BE2C (cell line): ENCODE data around the gene CSMD2.

Experiments
- DNase-seq: peaks from one replicate; pipeline ENCODE4 v3.0.0-alpha.2; 2020
- H3K27me3 ChIP-seq: fragments of 250-450 bp; sonication (Bioruptor Pico); 2 replicates; pipeline ENCODE4 v1.5.1; 2020; ENCODE audit warnings: mild to moderate bottlenecking
- H3K36me3 ChIP-seq: fragments of 250-450 bp; sonication (Bioruptor Pico); 2 replicates; pipeline ENCODE4 v1.5.1; 2020; ENCODE audit warnings: mild to moderate bottlenecking
- H3K4me1 ChIP-seq: fragments of 250-450 bp; sonication (Bioruptor Pico); 2 replicates; pipeline ENCODE4 v1.5.1; 2020
- H3K4me3 ChIP-seq: 2 replicates; pipeline ENCODE4 v1.5.1; 2011; ENCODE audit warnings: low read depth, low read length
- H3K9me3 ChIP-seq: fragments of 250-450 bp; sonication (Bioruptor Pico); 2 replicates; pipeline ENCODE4 v1.5.1; 2020
- TF ChIP-seq, protein P1 (sequence below): IDR thresholded peaks from 2 replicates; pipeline ENCODE4 v1.5.1; 2012; ENCODE audit warnings: mild to moderate bottlenecking, low read depth, low read length

CSMD2 gene

GRCh38 chr1:33572387-33572786 lies 592.6 kb downstream of the CSMD2 start:
- no peaks in the 10 kb centered on the region for H3K9me3 ChIP-seq
- no peaks in the 10 kb centered on the region for H3K36me3 ChIP-seq
- H3K4me3 ChIP-seq, result no peak overlapping the region
- no peaks in the 10 kb centered on the region for H3K27me3 ChIP-seq
- no peaks in the 10 kb centered on the region for H3K4me1 ChIP-seq
- no peak for DNase-seq
- TF ChIP-seq, protein P1, sequence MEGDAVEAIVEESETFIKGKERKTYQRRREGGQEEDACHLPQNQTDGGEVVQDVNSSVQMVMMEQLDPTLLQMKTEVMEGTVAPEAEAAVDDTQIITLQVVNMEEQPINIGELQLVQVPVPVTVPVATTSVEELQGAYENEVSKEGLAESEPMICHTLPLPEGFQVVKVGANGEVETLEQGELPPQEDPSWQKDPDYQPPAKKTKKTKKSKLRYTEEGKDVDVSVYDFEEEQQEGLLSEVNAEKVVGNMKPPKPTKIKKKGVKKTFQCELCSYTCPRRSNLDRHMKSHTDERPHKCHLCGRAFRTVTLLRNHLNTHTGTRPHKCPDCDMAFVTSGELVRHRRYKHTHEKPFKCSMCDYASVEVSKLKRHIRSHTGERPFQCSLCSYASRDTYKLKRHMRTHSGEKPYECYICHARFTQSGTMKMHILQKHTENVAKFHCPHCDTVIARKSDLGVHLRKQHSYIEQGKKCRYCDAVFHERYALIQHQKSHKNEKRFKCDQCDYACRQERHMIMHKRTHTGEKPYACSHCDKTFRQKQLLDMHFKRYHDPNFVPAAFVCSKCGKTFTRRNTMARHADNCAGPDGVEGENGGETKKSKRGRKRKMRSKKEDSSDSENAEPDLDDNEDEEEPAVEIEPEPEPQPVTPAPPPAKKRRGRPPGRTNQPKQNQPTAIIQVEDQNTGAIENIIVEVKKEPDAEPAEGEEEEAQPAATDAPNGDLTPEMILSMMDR, result no peak

DNA sequence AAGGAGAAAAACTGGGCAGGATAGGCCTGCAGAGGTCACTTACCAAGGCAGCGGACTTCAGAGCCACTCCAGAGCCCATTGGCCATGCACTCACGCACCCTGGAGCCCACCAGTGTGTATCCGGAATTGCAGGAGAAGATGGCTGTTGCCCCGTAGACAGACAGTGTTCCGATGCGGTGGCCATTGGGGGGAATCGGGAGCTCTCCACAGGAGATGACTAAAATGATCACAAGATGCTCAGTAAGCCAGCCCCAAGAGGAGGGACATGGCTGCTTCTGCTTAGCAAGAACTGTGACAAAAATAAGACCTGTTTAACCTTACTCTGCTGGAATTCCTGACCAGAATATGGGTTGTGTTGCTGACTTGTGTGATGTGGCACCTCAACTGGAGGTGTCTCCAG lies 595.7 kb downstream of the CSMD2 start:
- Histone ChIP-seq H3K4me1 (no peaks in the 10 kb centered on the region), H3K9me3 (no peaks in the 10 kb centered on the region), H3K27me3 (no peaks in the 10 kb centered on the region), H3K36me3 (no peaks in the 10 kb centered on the region), H3K4me3 (no peak overlapping the region)
- no peak for DNase-seq
- TF ChIP-seq, protein P1, result no peak

DNA sequence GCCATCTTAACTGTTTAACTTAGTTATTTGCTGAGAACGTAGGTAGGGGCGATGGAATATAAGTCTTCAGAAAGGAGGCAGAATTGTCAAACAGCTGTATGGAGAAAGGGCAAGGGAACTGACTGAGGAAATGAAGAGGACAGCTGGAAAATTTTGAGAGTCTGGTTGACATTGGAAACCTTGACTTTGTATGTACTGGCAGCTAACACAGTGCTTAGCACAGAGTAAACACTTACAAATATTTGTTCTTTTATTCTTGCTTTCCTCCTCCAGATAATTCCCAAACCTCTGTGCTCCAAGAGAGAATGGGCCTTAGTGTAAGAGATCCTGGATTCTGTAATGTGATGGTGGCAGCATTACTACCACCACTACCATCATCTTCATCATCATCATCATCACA lies 601.3 kb downstream of the CSMD2 start:
- no peak overlapping the region for H3K4me3 ChIP-seq
- no peaks in the 10 kb centered on the region for H3K36me3 ChIP-seq
- no peak for DNase-seq
- no peaks in the 10 kb centered on the region for H3K4me1 ChIP-seq
- TF ChIP-seq, protein P1, result no peak
- no peaks in the 10 kb centered on the region for H3K9me3 ChIP-seq
- H3K27me3 ChIP-seq, result no peaks in the 10 kb centered on the region

GRCh38 chr1:33562563-33562962 lies 602.5 kb downstream of the CSMD2 start:
- TF ChIP-seq, protein P1, result no peak
- no peaks in the 10 kb centered on the region for H3K27me3 ChIP-seq
- DNase-seq, result no peak

DNA sequence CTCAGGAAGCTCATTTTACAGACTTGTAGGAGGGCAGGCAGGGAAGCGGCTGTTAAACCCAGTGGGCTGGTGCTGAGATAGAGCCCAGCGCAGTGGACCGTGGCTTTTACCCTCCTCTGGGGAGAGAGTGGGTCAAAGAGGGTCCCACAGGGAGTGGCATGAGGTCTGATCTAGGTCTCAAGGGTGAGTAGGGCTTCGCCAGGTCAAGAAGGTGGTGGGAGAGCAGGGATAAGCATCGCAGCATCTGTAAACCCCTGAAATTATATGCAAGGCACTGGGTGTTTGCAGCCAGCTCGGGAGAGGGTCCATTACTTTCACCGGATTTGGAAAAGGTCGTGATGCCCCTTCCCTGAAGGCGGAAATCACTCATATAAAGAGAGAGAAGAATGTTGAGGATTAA lies 603.5 kb downstream of the CSMD2 start:
- no peak overlapping the region for H3K4me3 ChIP-seq
- H3K9me3 ChIP-seq, result no peaks in the 10 kb centered on the region
- no peaks in the 10 kb centered on the region for H3K4me1 ChIP-seq
- DNase-seq, result no peak
- no peaks in the 10 kb centered on the region for H3K27me3 ChIP-seq
- TF ChIP-seq, protein P1, result no peak
- H3K36me3 ChIP-seq, result no peaks in the 10 kb centered on the region

More at GRCh38 chr1:33562563-33562962, 602.5 kb downstream of the CSMD2 start:
- Histone ChIP-seq H3K4me1 (no peaks in the 10 kb centered on the region), H3K4me3 (no peak overlapping the region), H3K9me3 (no peaks in the 10 kb centered on the region), H3K36me3 (no peaks in the 10 kb centered on the region)

- DNase-seq, result no peak
- H3K27me3 ChIP-seq, result no peaks in the 10 kb centered on the region
- TF ChIP-seq, protein P1, result no peak
- no peak overlapping the region for H3K4me3 ChIP-seq
- H3K4me1 ChIP-seq, result no peaks in the 10 kb centered on the region
- H3K36me3 ChIP-seq, result no peaks in the 10 kb centered on the region
- no peaks in the 10 kb centered on the region for H3K9me3 ChIP-seq
Observed at GRCh38 chr1:33560680-33561079, 604.4 kb downstream of the CSMD2 start.
